ENCODE results near the gene WBP1.
"Not testable (repeated sequence)": the region's sequence is repeated elsewhere in the genome, so short reads cannot be mapped to it uniquely, and the experiment has no call there.

WBP1 gene

DNA sequence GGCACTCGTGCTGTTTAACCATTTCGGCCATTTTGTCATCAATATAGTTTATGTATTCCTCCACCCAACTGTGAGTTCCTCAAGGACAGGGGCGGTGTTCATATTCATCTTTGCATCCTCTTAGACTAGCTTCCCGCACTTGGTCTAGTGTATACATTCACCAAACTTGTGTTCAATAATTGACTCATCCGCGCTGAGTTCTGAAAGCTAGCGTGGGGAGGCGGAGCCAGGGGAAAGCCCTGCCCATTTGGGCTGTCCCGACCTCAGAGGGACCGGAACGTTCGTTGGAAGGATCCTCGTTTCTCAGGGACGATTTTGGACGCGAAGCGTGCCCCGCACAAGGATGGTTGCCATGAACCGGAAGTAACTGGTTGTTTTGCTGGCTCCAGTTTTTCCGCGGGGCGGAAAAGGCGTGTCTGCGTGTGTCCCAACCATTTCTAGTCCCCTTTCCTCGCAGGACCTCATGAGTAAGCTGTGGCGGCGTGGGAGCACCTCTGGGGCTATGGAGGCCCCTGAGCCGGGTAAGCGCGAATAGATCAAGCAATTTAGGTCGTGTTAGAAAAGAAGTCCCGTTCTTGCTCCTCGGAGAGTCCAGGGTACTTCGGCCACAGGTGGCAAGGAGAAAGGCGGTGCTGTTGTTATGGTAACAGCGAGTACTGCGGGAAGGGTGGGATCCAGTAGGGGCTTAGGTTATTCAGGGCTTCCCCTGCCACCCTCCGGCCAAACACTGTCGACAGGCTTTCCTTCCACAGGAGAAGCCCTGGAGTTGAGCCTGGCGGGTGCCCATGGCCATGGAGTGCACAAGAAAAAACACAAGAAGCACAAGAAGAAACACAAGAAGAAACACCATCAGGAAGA is 3.4 kb upstream of the WBP1 start, which contains the start of gene INO80B:
INO80B (plus strand) TSS at position 434 of the 858 bp plus-strand sequence; CDS start at position 464, 30 bp downstream.
- DNase-seq: peak; percentile 81

DNA sequence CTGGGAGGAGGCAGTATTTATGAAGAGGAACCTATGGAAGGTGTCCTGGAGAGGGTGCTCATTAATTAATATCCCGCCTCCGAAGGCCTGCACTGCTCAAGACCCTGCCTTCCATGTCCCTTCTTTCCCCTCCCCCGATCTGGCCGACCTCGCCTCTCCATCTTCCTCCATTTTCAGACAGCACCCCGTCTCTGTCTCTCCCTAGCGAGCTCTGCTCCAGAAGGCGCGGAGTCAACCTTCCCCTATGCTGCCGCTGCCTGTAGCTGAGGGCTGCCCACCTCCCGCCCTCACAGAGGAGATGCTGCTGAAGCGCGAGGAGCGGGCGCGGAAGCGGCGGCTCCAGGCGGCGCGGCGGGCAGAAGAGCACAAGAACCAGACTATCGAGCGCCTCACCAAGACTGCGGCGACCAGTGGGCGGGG is 1.1 kb upstream of the WBP1 start:
- no peak for DNase-seq

DNA sequence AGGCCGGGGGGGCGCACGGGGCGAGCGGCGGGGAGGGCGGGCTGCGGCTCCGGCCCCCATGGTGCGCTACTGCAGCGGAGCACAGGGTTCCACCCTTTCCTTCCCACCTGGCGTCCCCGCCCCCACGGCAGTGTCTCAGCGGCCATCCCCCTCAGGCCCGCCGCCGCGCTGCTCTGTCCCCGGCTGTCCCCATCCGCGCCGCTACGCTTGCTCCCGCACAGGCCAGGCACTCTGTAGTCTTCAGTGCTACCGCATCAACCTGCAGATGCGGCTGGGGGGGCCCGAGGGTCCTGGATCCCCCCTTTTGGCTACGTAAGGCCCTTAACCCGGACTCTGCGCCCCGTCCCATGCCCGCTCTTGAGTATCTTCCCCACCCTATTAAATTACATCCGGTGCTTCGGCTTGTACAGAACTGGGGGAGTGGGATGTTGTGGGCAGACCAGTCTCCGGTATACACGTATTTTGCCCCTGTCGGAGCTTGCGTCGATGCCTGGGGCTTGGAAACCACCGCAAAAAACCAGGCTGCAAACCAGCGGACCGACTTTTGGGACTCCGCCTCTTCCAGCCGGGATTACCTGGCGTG is 598 bp upstream of the WBP1 start:
- DNase-seq: no peak

DNA sequence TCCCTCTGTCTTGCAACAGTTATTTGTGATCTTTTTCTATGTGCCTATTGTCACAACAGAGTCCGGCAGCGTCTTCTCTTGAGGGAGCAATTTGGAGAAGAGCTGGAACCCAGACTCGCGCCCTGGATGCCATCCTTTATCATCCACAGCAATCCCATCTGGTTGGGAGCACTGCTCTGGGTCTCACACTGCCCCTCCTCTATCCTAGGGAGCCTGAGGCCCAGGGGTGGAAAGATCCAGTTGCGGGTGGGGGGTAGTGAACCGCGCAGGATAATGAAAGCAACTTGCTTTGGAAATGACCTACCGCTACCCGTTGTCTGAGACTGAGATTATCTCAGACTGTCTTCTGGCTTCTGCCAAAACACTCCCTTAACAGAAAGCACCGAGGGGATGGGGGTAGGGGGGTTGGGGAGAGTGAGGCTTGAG is 713 bp downstream of the WBP1 start:
- no peak for DNase-seq

DNA sequence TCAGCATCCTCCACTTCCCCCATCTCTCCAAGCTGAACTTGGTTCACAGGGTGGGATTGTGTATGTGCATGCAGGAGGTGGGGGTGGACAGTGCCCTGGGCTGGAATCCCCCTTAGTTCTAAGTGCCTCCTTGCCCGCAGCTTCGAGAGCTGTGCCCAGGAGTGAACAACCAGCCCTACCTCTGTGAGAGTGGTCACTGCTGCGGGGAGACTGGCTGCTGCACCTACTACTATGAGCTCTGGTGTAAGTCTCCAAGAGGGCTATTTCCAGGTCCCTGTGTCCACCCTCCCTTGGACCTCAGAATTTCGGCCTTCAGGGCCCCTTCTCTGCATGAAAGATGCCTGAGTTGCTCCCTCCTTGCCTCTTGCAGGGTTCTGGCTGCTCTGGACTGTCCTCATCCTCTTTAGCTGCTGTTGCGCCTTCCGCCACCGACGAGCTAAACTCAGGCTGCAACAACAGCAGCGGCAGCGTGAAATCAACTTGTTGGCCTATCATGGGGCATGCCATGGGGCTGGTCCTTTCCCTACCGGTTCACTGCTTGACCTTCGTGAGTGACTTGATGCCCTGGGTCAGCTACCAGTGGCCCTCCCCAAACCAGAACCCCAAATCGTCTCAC is 1.4 kb downstream of the WBP1 start:
- not testable (repeated sequence) for DNase-seq

DNA sequence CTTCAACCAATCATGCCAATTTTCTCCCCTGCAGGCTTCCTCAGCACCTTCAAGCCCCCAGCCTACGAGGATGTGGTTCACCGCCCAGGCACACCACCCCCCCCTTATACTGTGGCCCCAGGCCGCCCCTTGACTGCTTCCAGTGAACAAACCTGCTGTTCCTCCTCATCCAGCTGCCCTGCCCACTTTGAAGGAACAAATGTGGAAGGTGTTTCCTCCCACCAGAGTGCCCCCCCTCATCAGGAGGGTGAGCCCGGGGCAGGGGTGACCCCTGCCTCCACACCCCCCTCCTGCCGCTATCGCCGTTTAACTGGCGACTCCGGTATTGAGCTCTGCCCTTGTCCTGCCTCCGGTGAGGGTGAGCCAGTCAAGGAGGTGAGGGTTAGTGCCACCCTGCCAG is 1.9 kb downstream of the WBP1 start:
- DNase-seq: not testable (repeated sequence)

DNA sequence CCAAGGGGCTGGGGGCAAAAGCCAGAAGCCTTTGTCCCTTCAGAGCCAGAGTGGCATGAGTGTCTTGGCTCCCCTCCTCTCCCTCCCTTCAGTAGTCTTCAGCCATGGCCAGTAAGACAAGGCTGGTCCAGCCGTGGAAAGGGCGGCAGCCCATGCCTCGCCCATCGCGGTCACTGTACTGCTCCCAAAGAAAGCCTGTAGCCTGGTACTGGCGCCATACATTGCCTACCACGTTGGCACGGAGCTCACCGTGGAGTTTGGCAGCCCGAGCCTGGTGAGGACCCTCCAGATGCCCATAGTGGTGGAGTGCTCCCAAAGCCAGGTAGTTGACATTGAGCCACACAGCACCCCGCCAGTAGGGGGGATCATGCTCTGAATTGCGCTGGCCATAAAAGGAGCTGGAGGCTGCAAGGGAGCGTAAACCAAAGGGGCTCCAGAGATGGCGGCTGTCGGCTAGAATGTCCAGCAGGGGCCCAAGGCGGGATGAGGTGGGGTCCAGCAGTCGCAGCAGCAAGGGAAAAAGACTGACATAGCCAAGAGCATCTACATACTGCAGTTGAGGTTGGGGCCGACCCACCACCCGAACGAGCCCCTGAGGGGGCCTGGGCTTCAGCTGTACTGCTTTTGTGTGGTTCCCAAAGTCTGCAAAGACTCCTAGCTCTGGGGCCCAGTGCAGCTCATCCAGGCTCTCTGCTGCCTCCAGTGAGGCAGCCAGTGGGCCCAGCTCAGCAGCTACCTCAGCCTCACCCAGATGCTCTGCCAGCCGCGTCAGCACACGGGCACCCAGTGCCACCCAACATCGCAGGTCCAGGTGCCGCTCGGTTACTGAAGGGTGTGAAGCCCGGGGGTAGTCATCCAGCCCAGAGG is 3.2 kb downstream of the WBP1 start:
- DNase-seq: no peak

DNA sequence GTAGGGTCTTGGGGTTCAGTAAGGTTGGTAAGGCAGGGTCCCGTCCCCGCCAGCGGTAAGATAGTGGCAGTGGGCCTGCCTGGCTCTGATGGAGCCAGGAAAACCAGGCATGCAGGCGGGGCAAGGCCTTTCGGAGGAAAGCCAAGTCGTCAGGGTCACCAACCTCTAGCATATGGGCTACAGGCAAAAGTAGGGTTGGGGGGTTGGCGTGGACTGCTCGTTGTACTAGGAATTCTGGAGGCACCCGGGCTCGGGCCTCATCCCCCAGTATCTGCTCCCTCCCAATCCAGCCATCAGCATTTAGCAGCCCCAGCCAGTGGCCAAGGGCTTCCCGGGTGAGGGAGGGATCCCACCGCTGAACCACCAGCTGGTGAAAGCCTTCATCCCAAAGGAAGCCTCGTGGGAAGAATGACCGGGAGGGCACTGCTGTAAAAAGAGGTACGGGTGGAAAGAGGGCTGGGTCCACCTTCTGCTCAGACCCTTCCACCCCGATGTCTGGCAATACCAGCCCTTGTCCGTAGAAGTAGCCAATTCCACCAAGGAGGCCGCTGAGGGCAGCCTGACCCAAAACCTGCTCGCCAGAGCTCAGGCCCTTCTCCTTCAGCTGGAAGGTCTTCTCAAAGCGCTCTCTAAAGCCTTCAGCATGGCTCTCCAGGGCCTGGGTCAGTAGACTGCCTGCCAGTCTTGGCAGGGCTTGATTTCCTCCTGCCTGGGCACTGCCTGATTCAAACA is 4.0 kb downstream of the WBP1 start:
- no peak for DNase-seq

DNA sequence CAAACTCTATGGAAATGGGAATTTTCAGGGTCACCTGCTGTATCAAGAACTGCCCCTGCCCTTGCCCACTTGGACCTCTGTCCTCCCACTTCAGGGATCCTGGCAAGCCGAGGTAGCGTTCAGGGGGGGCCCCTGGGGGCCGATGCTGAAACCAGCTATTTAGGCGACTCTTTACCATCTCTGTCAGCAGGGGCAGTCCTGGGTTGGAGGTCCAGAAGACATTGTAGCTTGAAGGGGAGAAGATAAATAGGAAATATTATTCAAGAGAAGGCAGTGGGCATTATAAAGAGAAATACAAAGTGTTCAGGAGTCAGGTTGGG is 4.5 kb downstream of the WBP1 start:
- DNase-seq: no peak

DNA sequence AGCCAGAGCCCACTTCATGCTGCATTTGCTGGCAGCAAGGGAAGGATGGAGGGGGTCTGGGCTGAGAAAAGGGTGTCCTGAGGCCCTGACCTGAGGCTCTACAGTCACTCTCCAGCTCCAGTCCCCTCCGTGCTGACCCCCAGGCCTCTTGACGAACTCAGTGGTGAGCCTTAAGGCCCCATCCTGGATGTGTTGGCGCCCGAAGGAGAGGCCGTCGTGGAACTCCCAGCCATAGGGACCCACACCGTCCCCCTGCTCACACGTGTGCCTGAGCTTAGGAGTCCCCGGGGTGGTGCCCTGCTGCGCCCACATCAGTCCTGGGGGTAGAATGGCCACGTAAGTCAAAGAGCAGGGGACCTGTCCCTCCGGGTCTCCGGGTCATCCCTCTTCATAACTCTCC is 6.2 kb downstream of the WBP1 start:
- no peak for DNase-seq

DNA sequence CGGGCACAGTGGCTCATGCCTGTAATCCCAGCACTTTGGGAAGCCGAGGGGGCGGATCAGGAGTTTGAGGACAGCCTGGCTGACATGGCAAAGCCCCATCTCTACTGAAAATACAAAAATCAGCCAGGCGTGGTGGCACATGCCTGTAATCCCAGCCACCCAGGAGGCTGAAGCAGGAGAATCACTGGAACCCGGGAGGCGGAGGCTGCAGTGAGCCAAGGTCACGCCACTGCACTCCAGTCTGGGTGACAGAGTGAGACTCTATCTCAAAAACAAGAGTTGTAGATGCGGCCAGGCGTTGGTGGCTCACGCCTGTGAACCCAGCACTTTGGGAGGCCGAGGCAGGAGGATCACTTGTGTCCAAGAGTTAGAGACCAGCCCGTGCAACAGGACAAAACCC is 12.5 kb downstream of the WBP1 start:
- not testable (repeated sequence) for DNase-seq

DNA sequence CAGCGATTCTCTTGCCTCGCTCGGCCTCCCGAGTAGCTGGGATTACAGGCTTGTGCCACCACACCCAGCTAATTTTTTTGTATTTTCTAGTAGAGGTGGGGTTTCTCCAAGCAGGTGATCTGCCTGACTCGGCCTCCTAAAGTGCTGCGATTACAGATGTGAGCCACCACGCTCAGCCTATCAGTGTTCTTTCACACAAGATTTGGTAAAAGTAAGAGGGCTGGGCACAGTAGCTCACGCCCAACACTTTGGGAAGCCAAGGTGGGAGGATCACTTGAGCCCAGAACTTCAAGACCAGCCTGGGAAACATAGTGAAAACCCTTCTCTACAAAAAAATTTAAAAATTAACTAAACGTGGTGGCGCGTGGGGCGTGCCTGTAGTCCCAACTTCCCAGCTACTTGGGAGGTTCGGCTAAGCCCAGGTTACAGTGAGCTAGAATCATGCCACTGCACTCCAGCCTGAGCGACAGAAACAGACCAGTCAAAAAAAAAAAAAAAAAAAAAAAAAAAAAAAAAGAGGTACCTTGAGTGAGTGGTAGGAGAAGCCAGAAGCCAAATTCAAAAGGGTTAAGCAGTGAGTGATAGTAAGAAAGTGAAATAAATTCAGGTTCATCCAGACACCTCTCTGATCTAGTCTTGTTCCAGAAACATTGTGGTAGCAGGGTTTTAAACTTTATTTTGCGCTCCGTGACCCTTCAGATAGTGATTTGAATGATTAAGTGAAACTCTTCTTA is 13.3 kb downstream of the WBP1 start:
- DNase-seq: no peak

DNA sequence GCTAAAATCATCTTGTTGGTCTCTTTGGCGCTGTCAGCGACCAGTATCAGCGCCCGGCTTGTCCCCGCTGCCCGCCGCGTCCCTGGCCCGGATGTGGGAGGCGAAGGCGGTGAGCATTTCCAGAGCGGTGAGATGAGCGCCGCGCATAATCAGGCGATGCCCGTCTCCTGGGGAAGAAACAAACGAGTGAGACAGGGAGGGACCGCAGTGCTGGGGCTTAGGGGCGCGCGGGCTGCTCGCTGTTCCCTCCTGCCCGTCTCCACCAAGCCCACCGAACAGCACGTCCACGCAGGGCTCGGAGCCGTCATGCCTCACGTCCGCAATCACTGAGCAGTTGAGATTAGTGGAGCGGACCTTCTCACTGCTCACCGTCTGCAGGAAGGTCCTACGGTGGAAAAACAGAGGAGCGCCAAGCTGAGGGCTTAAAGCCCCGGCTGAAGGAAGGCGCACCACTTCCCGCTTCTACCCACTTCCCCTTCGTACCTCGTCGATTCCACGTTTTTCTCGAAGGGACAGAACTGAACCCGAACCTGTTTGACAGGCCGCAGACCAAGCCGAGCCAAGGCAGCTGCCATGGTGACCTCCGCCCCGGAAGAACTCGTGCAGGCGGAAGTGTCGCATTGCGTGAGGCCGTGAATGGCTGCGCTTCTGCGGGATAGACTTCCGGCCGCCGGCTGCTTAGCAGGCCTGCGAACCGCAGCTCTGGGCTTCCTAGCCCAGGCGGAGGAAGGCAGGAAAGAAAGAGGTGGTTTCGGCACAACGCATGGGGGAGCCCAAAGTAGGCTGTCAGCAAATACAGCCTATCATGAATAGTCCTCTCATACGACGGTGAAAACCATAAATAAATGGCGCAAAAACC is 14.1 kb downstream of the WBP1 start, which contains the start of gene MRPL53:
MRPL53 (minus strand) TSS at position 595 of the 859 bp plus-strand sequence; CDS start at position 575, 20 bp downstream.
- DNase-seq: peak; percentile 24

DNA sequence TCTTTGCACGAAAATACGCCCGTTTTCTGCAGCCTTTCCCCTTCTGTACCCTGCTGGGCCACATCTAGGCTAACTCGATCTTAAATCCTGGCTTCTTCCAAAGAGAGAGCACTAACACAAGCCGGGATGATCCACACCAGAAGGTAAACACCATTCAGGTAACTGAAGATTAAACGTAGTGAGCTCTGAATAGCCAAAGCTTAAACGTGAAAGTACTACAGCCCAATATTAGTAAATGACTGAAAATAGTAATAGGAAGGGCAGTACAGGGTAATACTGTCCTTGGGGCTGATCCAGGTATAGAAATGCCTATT is 14.7 kb downstream of the WBP1 start:
- no peak for DNase-seq

DNA sequence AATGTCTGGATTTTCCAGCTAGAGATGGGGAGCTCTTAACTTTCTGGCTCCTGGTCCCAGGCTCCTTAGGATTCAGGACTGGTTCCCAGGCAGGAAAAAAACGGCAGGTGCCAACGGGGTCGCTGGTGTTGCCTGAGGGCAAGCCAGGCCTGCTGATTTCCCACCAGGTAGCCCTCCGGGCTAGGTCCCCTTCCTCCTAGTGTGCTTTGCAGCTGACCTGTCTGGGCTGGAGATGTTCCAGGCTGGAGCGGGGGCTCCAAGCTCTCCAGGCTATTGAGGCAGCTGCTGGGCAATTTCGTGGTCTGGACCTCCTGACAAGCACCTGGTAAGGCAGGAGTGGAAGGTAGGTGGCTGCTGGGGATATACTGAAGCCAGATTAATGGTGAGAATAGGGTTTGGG is 16.2 kb downstream of the WBP1 start:
- DNase-seq: no peak

DNA sequence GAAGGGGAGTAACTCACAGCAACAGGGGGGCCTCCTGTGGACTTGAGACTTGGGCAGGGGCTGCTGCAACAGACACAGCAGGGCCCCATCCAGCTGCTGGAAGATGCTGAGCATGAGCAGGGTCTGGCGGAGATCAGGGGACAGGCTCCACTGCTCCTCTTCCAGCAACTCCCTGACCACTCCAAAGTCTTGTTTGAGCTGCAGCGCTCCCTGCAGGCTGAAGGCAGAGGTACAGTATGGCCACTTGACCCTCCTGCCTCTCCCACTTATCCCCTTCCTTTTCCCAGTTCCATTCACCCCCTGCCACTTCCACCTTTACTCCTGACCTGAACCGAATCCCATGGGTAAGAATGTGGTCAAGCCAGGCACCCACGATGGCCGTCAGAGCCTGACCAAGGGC is 16.7 kb downstream of the WBP1 start:
- no peak for DNase-seq

DNA sequence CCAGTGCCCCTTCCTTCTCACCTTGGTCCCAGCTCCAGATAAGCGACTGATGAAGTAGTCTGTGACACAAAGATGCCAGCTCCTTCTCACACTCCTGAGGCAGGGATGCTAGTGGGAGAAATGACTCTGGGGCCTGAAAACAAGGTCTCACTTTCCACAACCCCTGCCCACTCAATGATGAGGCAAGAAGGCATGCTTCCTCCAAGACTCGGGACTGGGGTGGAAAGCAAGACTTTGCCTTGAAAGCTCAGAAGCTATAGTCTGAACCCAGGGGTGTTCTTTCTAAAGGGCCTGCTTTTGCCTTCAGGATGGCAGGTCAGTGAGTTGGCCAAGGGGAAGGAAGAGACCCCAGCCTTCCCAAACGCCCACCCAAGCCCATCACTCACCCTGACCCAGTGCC is 23.2 kb downstream of the WBP1 start:
- no peak for DNase-seq

DNA sequence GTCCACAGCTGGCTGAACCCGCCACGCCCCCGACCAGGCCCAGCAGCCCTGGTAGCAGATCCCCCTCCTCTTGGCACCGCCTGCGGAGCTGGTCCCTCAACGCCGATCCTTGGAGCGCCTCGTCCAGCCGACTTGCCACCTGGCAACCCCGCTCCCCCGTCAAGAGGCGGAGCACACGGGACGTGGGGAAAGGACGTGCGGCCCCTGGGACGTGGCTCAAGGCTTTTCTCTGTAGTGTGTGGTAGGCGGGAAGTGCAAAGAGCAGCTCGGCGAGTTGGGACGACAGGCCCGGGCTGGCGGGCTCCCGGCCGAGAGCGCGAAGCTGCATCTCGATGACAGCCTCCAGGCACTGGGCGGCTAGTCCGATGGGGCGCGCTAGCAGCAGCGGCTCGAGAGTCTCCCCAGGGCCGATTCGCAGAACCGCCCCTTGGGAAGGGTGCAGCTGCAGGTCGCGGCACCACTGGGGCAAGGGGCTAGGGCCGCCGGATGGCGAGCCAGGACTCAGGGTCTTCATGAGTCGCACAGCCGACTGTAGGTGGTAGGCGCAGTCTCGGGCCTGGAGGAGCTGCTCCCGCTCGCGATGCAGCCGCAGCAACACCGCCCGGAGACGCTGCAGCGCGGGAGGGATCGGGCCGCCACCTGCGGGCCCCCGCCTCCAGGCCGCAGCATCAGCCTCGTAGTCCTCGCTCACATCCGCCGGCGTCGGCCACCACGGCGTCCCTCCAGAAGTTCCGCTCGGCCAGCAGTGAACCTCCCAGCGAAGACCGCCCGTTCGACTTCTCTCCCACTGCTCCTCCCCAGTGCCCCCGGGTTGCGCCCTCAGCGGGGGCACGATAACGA is 23.9 kb downstream of the WBP1 start:
- no peak for DNase-seq

DNA sequence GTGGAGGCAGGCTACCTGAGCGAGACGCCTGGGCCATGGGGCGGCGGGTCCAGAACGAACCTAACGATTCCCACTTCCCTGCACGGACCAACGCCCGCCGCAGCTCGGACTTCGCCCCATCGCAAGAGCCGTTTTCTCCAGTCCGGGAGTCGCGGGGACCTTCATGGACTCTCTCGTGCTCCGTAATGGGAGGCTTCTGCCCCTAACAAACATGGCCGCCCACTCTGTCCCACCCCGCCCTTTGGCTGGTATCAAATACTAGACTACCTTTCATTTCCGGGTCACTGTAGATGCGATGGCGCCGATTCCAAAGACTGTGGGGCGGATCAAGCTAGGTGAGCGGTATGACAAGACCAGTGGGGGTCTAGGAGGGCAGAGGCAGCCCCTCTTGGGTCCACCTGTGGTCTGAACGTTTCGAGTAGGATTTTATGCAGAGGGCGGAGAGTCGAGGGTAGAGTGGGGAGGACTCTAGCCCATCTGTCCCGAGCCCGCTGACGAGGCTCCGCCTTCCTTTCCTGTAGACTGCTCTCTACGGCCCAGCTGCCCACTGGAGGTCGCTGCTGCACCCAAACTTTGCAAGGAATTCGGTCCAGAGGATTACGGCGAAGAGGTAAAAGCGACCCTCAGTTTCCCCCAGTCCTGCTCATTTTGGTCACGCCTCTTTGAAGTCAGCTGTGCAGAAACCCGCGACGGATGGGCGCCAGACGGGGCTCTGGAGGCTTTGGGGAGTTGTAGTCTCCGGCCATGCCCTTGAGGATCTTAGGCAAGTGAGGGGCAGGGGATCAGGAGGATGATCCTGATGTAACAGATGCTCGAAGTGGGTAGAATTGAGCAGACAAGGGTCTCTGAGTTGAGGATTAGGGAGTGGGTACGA is 24.8 kb downstream of the WBP1 start, which contains the start of the genes CCDC142 and TTC31:
CCDC142 (minus strand) TSS at position 198 of the 874 bp plus-strand sequence; CDS start at position 37, 161 bp downstream.
TTC31 (plus strand) TSS at position 281 of the 874 bp plus-strand sequence; CDS start at position 296, 15 bp downstream.
- peak; percentile 89 for DNase-seq

Measured in NCI-H1436 treated with DMSO at 0.1 percent for 48 hours (cell line).